ENCODE results near the gene APC.
"Not testable (repeated sequence)": the region's sequence is repeated elsewhere in the genome, so short reads cannot be mapped to it uniquely, and the experiment has no call there.

APC gene

DNA sequence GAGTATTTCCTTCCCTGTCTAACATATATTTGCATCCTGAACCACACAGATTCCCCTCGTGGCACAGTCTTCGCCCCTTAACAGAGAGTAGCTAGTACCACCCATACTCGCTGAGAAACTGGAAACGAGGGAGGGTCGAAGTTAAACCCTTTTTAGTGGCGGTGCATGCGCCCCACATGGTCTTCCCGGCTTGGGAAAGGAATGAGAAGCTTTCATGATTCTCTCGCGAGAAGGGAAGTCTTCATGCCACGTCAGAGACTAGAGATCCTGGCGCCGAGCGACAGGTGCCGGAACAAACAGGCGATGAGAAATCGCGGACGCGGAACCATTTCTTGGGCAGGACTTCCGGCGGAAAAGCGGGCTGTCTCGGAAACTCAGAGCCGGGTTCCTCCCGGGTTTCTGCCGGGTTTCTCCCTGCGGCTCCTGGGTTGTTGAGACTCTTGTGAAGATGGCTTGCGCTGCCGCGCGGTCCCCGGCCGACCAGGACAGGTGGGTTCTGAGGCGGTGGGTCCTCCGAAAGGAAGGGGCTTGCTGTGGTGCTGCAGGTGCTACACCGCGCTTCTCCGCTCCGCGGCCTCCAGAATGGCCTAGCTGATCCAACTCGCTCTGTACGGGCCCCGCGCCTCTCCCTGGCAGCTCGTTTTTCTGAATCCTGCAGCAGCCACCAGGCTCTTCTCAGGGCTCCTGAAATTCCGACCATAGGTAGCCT is 123.4 kb downstream of the APC start, which contains the start of gene SRP19:
Gene SRP19, plus strand, starts transcription at position 359 of the 709 bp plus-strand sequence. Its CDS starts 90 bp downstream, at position 449.
- DNase-seq: peak; percentile 77

- no peak for DNase-seq
Measured at GRCh38 chr5:112861638-112861985, 123.9 kb downstream of the APC start.

DNA sequence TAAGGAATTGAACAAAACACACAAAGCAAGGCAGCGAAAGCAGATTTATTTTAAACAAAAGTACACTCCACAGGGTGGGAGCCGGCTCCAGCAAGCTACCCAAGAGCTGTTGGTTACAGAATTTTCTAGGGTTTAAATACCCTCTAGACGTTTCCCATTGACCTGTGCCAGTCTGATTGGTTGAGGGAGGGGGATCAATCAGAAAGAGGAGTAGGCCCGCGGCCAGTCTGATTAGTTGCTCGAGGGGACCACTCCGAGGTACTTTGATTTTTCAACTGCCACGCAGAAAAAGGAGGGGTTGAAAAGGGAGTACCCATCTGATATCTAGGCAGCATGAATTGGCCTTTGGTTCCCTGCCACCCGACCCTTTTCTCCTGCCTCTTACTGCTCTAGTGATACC is 124.4 kb downstream of the APC start:
- no peak for DNase-seq

GRCh38 chr5:112863549-112863948 is 125.9 kb downstream of the APC start:
- DNase-seq: no peak

- DNase-seq: no peak
Measured at GRCh38 chr5:112865128-112865527, 127.4 kb downstream of the APC start.

- no peak for DNase-seq
Measured at GRCh38 chr5:112866739-112867138, 129.1 kb downstream of the APC start.

DNA sequence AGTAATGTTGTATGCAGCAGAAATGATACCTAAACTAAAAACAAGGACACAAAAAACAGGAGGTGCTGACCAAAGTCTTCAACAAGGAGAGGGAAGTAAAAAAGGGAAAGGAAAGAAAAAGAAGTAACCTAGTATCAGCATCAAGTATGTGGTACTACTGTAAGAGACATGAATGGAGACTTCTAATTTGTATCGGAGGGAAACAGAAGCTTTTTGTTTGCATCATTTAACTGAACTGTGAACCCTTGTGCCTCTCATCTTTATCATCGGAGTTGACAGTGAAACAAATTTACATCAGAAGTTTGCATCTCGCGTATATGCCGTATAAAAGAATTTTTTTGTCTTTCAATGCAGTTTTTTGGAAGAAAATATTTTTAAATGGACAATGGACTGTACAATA is 129.7 kb downstream of the APC start:
- no peak for DNase-seq

DNA sequence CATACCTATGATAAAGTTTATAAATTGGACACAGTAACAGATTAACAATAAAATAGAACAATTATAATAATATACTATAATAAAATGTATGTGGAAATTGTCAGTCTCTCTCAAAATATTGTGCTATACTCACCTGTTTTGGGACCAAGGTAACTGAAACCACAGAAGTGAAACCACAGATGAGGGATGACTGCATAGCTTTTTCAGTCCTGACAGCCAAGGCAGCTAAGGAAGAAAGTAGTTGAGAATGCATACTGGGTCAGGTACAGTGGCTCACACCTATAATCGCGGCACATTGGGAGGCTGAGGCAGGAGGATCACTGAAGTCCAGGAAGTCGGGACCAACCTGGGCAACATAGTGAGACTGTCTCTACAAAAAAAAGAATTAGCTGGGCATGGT is 132.3 kb downstream of the APC start:
- no peak for DNase-seq

DNA sequence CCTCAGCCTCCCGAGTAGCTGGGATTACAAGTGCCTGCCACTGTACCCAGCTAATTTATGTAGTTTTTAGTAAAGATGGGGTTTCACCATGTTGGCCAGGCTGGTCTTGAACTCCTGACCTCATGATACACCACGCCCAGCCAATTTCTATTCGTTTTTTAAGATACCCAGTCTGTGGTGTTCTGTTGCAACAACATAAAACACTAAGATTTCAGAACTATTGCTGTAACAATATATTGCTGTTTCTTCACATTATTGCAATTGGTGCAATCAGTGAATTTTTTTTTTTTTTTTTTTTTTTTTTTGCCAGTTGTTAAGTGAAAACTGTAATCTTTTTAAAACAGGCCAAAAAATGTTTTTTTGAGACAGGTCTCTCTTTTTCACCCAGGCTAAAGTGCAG is 133.3 kb downstream of the APC start:
- no peak for DNase-seq

DNA sequence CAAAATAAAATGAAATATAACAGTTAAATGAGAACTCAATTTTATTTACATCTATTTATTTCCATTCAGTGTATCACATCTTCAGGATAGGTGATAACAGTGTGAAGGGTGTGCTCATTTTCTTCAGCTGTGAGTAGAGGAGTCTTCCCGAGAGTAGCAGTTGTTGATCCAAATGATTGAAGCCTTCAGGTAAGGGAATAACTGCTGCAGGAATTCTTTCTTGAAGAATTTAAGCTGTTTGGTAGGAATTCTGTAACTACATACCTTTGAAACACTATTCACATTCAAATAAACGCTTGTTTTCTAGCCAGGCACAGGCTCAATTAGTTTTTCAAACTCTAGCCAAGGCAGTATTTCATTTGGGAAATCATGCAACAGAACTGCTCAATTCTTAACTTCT is 138.7 kb downstream of the APC start:
- DNase-seq: no peak

DNA sequence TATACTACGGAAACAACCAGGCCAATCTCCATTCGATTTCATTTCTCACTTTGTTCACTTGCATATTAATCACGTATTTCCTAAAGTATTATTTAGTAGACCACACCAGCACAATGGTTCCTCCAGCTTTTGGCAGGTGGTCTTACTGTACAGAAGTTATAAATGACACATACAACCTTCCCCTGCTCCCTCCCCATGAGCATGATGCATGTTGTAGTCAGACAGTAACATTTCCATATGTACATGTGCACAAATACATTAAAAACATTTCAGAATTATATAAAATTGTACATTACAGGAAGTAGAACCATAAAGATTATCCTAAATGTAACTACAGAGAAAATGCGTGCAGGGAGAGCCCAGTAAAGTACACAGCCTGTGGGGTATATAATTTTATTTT is 140.4 kb downstream of the APC start:
- no peak for DNase-seq

DNA sequence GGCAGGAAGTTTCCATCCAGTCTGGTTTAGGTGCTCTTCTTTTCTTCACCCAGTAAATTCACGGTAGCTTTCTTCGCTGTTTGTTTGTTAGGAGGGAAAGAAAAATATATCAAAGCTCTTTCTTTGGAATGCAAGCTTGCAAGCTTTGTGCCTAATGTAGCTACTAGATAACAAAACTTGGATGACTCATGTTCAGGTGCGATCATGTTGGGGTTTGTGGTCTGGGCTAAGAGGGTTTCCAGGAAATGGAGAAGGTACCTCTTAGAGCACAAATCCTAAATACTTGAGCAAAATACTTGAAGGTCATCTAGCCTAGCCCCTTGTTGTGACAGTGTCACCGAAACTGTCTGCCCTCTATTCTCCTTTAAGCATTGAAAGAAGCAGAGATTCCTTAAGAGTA is 141.1 kb downstream of the APC start:
- no peak for DNase-seq

- no peak for DNase-seq
Measured at GRCh38 chr5:112880219-112880964, 142.7 kb downstream of the APC start.

GRCh38 chr5:112883192-112883591 is 145.5 kb downstream of the APC start:
- no peak for DNase-seq

GRCh38 chr5:112885001-112885400 is 147.3 kb downstream of the APC start:
- DNase-seq: no peak

- no peak for DNase-seq
Measured at GRCh38 chr5:112886975-112887374, 149.3 kb downstream of the APC start.

GRCh38 chr5:112892066-112892465 is 154.4 kb downstream of the APC start:
- not testable (repeated sequence) for DNase-seq

DNA sequence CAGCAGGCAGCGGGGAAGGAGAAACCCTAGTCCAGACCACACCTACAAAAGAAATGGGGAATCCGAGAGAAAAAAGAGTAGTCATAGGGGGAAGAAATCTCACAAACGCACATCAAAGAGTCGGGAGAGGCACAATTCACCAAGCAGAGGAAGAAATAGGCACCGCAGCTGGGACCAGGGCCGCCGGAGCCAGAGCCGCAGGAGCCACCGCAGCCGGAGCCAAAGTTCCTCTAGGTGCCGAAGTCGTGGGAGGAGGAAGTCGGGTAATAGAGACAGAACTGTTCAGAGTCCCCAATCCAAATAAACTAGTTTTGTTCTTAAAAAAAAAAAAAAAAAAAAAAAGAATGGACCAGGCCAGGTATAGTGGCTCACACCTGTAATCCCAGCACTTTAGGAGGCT is 155.1 kb downstream of the APC start:
- DNase-seq: no peak

DNA sequence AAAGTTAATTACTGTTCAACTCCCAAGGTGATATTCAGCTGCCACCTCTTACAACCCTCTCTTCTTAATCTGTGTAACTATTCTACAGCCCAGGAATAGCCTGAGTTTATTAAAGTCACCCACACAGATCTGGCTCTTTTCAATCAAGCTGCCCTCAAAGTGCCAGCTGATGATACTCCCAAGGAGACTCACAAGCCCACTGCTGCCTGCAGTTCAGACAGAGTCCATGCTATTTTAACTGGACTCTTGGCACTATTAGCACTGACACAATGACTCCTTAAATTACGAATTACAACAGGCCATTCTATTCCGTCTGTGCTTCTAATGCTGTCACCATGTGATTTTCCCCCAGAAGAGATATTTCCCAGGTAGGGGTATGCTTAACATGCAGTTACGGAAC is 158.0 kb downstream of the APC start:
- no peak for DNase-seq
